Activated naive CD4-positive, alpha-beta T cell treated with anti-CD3 and anti-CD28 coated beads for 36 hours (primary cell): ENCODE data around the gene NKIRAS2. TPM values are rescaled to one million over a fixed set of nuclear protein-coding genes. Genes with fewer than 3 reads are reported as not detected.

Experiments used
- CTCF ChIA-PET: fragments of 350-600 bp; sonication (Branson Sonifier 250); formaldehyde crosslinking; loops from one replicate; lab custom pipeline; 2021; ENCODE audit warnings: antibody characterized with exemption; lab: Charles Lee
- DNase-seq: peaks from one replicate; pipeline ENCODE4 v3.0.0-alpha.2; 2020
- H3K27ac Mint-ChIP-seq: one replicate; pipeline ENCODE4 v1.8.0; 2021; ENCODE audit warnings: mild to moderate bottlenecking, mixed read lengths
- H3K27me3 Mint-ChIP-seq: one replicate; pipeline ENCODE4 v1.8.0; 2021; ENCODE audit warnings: low read depth, mixed read lengths
- H3K36me3 Mint-ChIP-seq: one replicate; pipeline ENCODE4 v1.8.0; 2021; ENCODE audit warnings: low read depth, mixed read lengths
- H3K4me1 Mint-ChIP-seq: one replicate; pipeline ENCODE4 v1.8.0; 2021; ENCODE audit warnings: low read depth, mixed read lengths
- H3K4me3 Mint-ChIP-seq: one replicate; pipeline ENCODE4 v1.8.0; 2021; ENCODE audit warnings: mild to moderate bottlenecking, moderate library complexity, mixed read lengths
- H3K9me3 Mint-ChIP-seq: one replicate; pipeline ENCODE4 v1.8.0; 2021; ENCODE audit warnings: mixed read lengths
- intact Hi-C: fragments of 100-400 bp; cut with micrococcal nuclease; formaldehyde crosslinking; loops from one replicate; pipeline ENCODE4 v1.15.1; 2023
- total RNA-seq, 2 experiments: library from RNA; stranded (reverse); gene quantifications; one replicate each; pipeline ENCODE4 v1.2.3, GENCODE V29; 2021

The NKIRAS2 gene
- total RNA-seq: 10 to 100 TPM; 12.4 to 13.2 TPM

DNA sequence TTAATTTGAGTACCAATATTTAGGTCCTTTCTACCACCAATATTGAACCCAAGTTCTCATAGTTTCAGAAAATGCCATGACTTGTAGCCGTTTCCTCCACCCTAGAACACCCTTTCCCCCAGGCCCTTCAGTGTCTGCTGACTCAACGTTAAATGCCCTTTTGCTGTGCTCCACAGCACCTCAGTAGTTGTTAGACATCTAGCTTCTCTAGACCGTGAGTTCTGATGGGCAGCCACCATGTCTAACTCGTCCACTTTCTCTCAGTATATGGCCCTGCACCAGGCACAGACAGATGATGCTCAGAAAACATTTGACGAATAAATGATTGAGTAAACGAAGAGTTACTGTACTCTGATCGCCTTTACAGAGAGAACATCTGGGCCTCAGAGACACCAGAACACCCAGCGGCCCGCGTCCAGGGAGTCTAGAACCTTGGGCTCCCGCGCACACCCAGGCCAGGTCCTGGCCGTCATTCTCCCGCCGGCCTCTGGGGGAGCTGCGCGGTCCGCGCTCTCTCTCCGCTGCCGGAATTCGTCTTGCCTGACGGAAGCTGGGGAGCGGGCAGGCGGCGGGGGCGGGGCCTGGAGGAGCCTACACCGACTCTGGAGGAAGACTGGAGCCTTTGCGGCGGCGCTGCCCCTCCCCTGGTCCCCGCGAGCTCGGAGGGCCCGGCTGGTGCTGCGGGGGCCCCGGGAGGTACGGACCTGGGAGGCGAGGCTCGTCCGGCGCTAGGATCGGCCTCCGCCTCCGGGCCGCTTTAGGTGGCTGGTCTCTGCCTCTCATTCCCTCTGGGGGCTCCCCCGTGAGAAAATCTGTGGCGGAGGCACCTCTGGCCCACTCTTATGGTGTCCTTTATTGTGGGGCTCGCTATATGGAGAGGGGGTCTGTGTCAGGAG is at the start of gene NKIRAS2:
NKIRAS2 (plus strand) TSS at position 582 of the 896 bp plus-strand sequence. CDS start 1,488 bp downstream, outside the sequence.
- H3K36me3 Mint-ChIP-seq: peaks cover 24% of the 10 kb centered on the region
- peak within 1 kb of the TSS; percentile 91 for H3K4me3 Mint-ChIP-seq
- no peaks in the 10 kb centered on the region for H3K27me3 Mint-ChIP-seq
- peaks cover 58% of the 10 kb centered on the region for H3K4me1 Mint-ChIP-seq
- H3K9me3 Mint-ChIP-seq: no peaks in the 10 kb centered on the region
- DNase-seq: peak; percentile 96
- CTCF ChIA-PET: interaction anchor here (0.9 to 12.7 kb wide), 15 partner anchors 8 to 98 kb away, joined by 3 to 117 read pairs (median 3); partner anchors contain the start of genes CNP, DHX58 and ZNF385C
- intact Hi-C loops: loop anchor here (5.0 kb wide), 2 partner anchors 102 to 293 kb away; partner anchors contain the start of gene ACLY
- peak within 1 kb of the TSS; percentile 78 for H3K27ac Mint-ChIP-seq

DNA sequence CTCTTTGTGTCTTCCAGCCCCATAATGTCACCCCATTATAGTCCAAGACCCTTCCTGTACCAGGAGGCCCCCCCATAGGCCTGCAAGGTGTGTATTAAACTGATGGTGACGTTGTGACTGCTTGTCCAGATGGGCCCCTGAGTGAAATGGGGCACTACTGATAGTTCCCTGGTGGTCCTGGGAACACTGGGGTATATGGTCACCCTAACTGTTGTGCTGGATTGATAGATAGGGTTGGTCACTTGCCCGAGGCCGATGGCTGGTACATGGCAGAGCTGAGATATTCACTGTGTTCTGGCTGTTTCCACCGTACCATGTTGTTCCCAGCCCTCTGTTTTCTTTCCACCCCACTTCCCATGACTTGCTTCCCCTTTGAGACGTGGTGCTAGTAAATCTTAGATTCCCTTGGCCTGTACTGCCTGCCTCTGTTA is 49.0 kb upstream of the NKIRAS2 start:
- H3K4me3 Mint-ChIP-seq: no peak overlapping the region
- intact Hi-C loops: no loop called here
- CTCF ChIA-PET: no interaction called here
- H3K27ac Mint-ChIP-seq: peak overlapping the region; percentile 4
- DNase-seq: no peak
- peaks cover 33% of the 10 kb centered on the region for H3K4me1 Mint-ChIP-seq
- H3K9me3 Mint-ChIP-seq: no peaks in the 10 kb centered on the region
- peaks cover 22% of the 10 kb centered on the region for H3K36me3 Mint-ChIP-seq
- H3K27me3 Mint-ChIP-seq: no peaks in the 10 kb centered on the region

DNA sequence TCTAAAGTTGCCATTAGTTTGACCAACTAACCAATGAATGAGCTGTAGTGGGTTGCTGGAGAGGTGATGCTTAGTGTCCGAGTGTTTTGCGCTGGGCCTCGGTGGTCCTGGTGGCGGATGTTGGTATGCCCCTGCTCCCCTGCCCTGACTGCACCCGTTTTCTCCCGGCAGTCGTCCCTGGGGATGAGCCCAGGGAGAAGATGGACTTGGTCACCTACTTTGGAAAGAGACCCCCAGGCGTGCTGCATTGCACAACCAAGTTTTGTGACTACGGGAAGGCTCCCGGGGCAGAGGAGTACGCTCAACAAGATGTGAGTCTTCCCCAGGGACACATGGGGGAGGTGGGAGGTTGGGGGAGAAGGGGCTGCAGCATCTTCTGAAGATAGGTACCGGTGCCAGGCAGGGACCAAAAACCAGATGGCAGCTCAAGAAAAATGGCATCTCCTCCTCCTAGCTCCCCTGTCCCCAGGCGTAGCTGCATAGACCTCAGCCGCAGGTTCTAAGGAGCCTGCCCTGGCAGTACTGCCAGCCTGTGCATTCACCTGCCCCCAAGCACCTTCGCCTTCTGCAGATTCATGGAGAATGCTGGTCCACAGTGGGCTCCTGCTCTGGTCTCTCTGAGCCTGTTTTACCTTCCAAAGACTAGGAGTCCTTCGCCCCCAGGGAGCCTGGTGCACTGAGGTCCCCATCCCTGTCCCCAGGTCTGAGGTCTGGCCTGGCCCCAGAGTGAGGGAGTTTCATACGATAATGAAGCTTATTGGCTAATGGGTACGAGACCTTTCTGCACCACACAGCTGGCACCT is 48.0 kb upstream of the NKIRAS2 start:
- CTCF ChIA-PET: interaction anchor here (0.6 to 1.0 kb wide), 2 partner anchors 8 to 36 kb away, joined by 3 read pairs; no protein-coding TSS in a partner anchor
- no peak for DNase-seq
- Mint-ChIP-seq H3K4me1 (peaks cover 33% of the 10 kb centered on the region), H3K27me3 (no peaks in the 10 kb centered on the region), H3K27ac (no peak overlapping the region), H3K36me3 (peaks cover 29% of the 10 kb centered on the region), H3K9me3 (no peaks in the 10 kb centered on the region), H3K4me3 (no peak overlapping the region)
- intact Hi-C loops: no loop called here

DNA sequence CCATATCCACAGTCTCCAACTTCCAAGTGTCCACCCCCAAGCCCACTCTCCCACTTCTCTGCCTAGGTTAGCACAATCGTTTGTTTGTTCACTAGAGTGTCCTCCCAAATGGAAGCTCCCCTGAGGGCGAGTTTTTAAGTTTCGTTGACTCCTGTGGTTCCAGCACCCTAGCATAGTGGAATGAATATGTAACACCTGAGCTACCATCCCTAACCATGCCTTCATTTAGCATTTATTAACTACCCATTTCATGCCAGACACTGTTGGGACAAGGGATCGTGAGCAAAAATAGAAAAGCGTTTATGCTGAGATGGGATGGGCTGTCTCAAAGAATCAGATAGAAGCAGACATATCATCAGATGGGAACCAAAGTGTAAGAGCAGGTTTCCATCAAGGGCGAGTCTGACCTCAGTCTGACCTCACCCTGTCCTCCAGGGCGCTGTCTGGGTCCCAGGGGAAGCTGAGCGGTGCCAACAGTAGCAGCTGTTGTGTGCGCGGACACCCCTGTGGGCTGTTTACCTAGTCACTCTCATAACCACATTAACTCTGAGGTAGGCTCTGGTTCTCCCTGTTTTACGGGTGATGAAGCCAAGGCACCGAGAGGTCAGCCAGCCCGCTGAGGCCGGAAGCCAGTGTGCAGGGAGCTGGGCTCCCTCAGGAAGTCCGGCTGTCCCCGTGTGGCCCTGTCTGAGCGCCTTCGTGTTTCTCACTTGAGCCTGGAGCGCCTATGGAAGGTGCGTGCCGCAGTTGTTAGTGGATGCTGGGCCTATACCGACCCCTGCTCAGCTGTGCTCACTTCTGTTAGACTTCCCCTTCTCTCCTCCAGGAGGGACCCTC is 47.1 kb upstream of the NKIRAS2 start:
- no peak overlapping the region for H3K4me3 Mint-ChIP-seq
- H3K36me3 Mint-ChIP-seq: peaks cover 32% of the 10 kb centered on the region
- intact Hi-C loops: no loop called here
- DNase-seq: no peak
- CTCF ChIA-PET: interaction anchor here (1.0 kb wide), 1 partner anchor 9 kb away, joined by 3 read pairs; no protein-coding TSS in a partner anchor
- H3K4me1 Mint-ChIP-seq: peaks cover 27% of the 10 kb centered on the region
- no peak overlapping the region for H3K27ac Mint-ChIP-seq
- no peaks in the 10 kb centered on the region for H3K27me3 Mint-ChIP-seq
- no peaks in the 10 kb centered on the region for H3K9me3 Mint-ChIP-seq

GRCh38 chr17:41973408-41973811 is 46.5 kb upstream of the NKIRAS2 start:
- Mint-ChIP-seq H3K4me3 (no peak overlapping the region), H3K4me1 (peaks cover 21% of the 10 kb centered on the region), H3K36me3 (peaks cover 31% of the 10 kb centered on the region), H3K27me3 (no peaks in the 10 kb centered on the region), H3K9me3 (no peaks in the 10 kb centered on the region), H3K27ac (no peak overlapping the region)
- CTCF ChIA-PET: no interaction called here
- DNase-seq: no peak
- intact Hi-C loops: no loop called here

DNA sequence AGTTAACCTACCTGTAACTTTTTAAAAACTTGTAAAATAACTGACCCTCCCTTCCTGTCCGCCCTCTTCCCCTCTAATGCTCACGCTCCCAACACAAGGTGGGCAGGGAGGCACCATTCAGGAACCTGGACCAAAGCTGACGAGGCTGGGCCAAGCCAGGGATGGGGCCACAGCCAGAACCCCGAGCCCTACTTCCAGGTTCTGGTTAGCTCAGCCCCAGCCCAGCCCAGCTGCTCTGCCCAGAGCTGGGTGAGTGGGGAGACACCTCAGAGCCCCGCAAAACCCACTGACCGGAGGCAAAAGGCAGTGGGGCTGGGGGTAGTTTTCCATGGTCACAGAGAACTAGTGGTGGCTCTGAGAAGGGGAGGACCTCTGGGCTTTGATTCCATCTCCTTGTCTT is 45.9 kb upstream of the NKIRAS2 start:
- Mint-ChIP-seq H3K4me1 (peaks cover 19% of the 10 kb centered on the region), H3K27ac (no peak overlapping the region), H3K4me3 (no peak overlapping the region), H3K36me3 (peaks cover 29% of the 10 kb centered on the region), H3K9me3 (no peaks in the 10 kb centered on the region), H3K27me3 (no peaks in the 10 kb centered on the region)
- DNase-seq: no peak
- intact Hi-C loops: no loop called here
- CTCF ChIA-PET: no interaction called here

DNA sequence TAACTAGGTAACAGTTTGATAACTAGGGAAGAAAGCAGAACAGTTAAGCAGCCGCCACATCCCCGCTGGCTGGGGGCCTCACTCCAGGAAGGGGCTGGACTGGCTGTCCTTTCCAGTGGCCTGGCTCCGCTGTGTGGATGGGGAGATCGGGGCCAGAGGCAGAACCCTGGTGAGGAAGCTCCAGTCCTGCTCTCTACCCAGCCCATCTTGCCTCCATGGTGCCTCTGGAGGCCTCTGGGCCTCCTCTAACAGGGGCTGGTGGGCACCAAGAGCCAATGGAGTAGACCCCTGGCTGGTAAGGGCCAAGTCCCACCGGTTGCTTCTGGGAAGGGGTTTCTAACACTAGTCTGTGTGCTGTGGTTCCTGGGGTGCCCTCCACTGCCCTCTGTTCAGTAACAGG is 45.2 kb upstream of the NKIRAS2 start:
- intact Hi-C loops: no loop called here
- Mint-ChIP-seq H3K9me3 (no peaks in the 10 kb centered on the region), H3K36me3 (peaks cover 24% of the 10 kb centered on the region), H3K4me3 (no peak overlapping the region), H3K4me1 (peaks cover 14% of the 10 kb centered on the region), H3K27me3 (no peaks in the 10 kb centered on the region), H3K27ac (peak overlapping the region; percentile 53)
- no peak for DNase-seq
- CTCF ChIA-PET: interaction anchor here (1.4 kb wide), 1 partner anchor 12 kb away, joined by 5 read pairs; no protein-coding TSS in a partner anchor

GRCh38 chr17:41975099-41976083 is 44.5 kb upstream of the NKIRAS2 start:
- H3K36me3 Mint-ChIP-seq: peaks cover 26% of the 10 kb centered on the region
- CTCF ChIA-PET: interaction anchor here (0.6 to 1.4 kb wide), 3 partner anchors 12 to 46 kb away, joined by 3 to 5 read pairs (median 4); no protein-coding TSS in a partner anchor

GRCh38 chr17:41976142-41976768 is 43.6 kb upstream of the NKIRAS2 start:
- no peak for DNase-seq
- H3K27ac Mint-ChIP-seq: peak overlapping the region; percentile 70
- intact Hi-C loops: no loop called here
- CTCF ChIA-PET: interaction anchor here (0.6 to 1.4 kb wide), 2 partner anchors 13 to 45 kb away, joined by 3 to 5 read pairs; no protein-coding TSS in a partner anchor
- H3K36me3 Mint-ChIP-seq: peaks cover 31% of the 10 kb centered on the region
- no peak overlapping the region for H3K4me3 Mint-ChIP-seq
- H3K27me3 Mint-ChIP-seq: no peaks in the 10 kb centered on the region
- no peaks in the 10 kb centered on the region for H3K9me3 Mint-ChIP-seq
- H3K4me1 Mint-ChIP-seq: peaks cover 6% of the 10 kb centered on the region

More at GRCh38 chr17:41975099-41976083, 44.5 kb upstream of the NKIRAS2 start:
- Mint-ChIP-seq H3K27me3 (no peaks in the 10 kb centered on the region), H3K9me3 (no peaks in the 10 kb centered on the region), H3K4me1 (peaks cover 12% of the 10 kb centered on the region), H3K4me3 (no peak overlapping the region), H3K27ac (peak overlapping the region; percentile 41)
- intact Hi-C loops: no loop called here
- DNase-seq: no peak

DNA sequence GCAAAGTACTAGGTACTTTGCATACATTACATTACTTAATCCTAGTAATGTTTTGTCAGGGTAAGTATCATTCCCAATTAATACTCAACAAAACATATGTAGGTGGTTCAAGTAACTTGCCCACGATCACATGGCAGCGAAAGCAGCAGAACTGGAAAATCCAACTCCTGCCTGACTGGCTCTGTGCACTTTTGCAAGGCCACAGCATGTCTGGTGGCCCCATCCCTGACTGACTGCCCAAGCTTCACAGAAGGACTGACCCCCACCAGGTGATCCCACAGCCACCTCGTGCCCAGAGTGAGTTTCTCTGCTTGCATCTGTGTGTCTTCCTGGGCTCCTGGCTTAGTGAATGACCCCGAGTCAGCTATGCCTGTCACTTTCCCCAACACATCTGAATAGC is 41.9 kb upstream of the NKIRAS2 start:
- CTCF ChIA-PET: interaction anchor here (1.2 kb wide), 1 partner anchor 11 kb away, joined by 3 read pairs; no protein-coding TSS in a partner anchor
- Mint-ChIP-seq H3K27ac (peak overlapping the region; percentile 26), H3K9me3 (no peaks in the 10 kb centered on the region), H3K4me1 (no peaks in the 10 kb centered on the region), H3K27me3 (no peaks in the 10 kb centered on the region), H3K36me3 (peaks cover 33% of the 10 kb centered on the region), H3K4me3 (no peak overlapping the region)
- intact Hi-C loops: no loop called here
- DNase-seq: no peak
